Stimulated activated CD4-positive, alpha-beta T cell treated with anti-CD3 and anti-CD28 coated beads, Interleukin-4, amount 100 ng/mL, for 24 hours (primary cell): ENCODE measurements around the gene APLNR.

Experiments
- DNase-seq: peaks from one replicate; pipeline ENCODE4 v3.0.0-alpha.2; 2020

APLNR gene

GRCh38 chr11:57251037-57251436 is 14.0 kb upstream of the APLNR start:
- no peak for DNase-seq

- DNase-seq: peak; percentile 44
These were observed 12.6 kb upstream of the APLNR start for GRCh38 chr11:57249384-57250319.

GRCh38 chr11:57248780-57249383 is 11.8 kb upstream of the APLNR start:
- DNase-seq: peak; percentile 5

- DNase-seq: no peak
These were observed 7.9 kb upstream of the APLNR start for GRCh38 chr11:57244911-57245310.

GRCh38 chr11:57241353-57241972 is 4.4 kb upstream of the APLNR start:
- DNase-seq: no peak

GRCh38 chr11:57240757-57241156 is 3.7 kb upstream of the APLNR start:
- DNase-seq: no peak

- no peak for DNase-seq
These were observed 3.0 kb upstream of the APLNR start for GRCh38 chr11:57240007-57240406.

- DNase-seq: no peak
These were observed 2.3 kb upstream of the APLNR start for GRCh38 chr11:57239348-57239747.

- no peak for DNase-seq
These were observed 1.0 kb downstream of the APLNR start for GRCh38 chr11:57235761-57236703.

GRCh38 chr11:57233702-57234101 is 3.3 kb downstream of the APLNR start:
- DNase-seq: no peak

- no peak for DNase-seq
These were observed 5.4 kb downstream of the APLNR start for GRCh38 chr11:57231539-57232253.

GRCh38 chr11:57230791-57231538 is 6.1 kb downstream of the APLNR start:
- DNase-seq: no peak

GRCh38 chr11:57230316-57230715 is 6.7 kb downstream of the APLNR start:
- no peak for DNase-seq

GRCh38 chr11:57228600-57228999 is 8.4 kb downstream of the APLNR start:
- DNase-seq: no peak

GRCh38 chr11:57224537-57224936 is 12.5 kb downstream of the APLNR start:
- DNase-seq: no peak

- no peak for DNase-seq
These were observed 12.9 kb downstream of the APLNR start for GRCh38 chr11:57224128-57224527.

GRCh38 chr11:57223601-57224000 is 13.4 kb downstream of the APLNR start:
- DNase-seq: no peak

GRCh38 chr11:57222239-57222638 is 14.8 kb downstream of the APLNR start:
- DNase-seq: no peak

- DNase-seq: no peak
These were observed 17.9 kb downstream of the APLNR start for GRCh38 chr11:57219021-57219627.

- no peak for DNase-seq
These were observed 20.0 kb downstream of the APLNR start for GRCh38 chr11:57217053-57217452.

- no peak for DNase-seq
These were observed 20.6 kb downstream of the APLNR start for GRCh38 chr11:57216463-57216862.
